HG03135 (cell line): Measurements from ENCODE around the gene SLC38A9.
"Not testable (repeated sequence)": the region's sequence is repeated elsewhere in the genome, so short reads cannot be mapped to it uniquely, and the experiment has no call there.

ENCODE experiments used
- ATAC-seq: cut with Tn5 transposase; IDR thresholded peaks from one replicate; pipeline ENCODE4 v1.9.1; 2021; ENCODE audit warnings: mild to moderate bottlenecking, moderate library complexity; ENCODE audit not compliant: unreplicated experiment

Gene SLC38A9

DNA sequence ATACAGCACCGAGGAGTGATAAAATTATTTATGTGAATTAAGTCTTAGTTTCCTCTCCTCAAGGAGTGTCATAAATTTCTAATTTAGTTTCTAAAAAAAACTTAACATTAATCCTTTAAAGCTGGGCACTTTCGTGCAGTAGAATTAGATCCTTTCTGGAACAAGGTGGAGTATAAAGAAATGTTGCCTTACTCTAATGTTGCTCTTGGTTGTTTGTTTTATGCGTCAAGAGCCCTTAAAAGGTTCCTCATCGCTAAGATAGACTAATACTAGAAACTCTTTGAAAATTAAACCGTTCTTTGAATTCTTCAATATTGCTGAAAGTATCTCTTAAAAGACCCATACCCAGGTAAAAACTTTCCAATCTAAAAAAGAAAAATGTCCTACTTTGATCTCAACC, 93.8 kb downstream of the SLC38A9 start:
- ATAC-seq, result no peak

DNA sequence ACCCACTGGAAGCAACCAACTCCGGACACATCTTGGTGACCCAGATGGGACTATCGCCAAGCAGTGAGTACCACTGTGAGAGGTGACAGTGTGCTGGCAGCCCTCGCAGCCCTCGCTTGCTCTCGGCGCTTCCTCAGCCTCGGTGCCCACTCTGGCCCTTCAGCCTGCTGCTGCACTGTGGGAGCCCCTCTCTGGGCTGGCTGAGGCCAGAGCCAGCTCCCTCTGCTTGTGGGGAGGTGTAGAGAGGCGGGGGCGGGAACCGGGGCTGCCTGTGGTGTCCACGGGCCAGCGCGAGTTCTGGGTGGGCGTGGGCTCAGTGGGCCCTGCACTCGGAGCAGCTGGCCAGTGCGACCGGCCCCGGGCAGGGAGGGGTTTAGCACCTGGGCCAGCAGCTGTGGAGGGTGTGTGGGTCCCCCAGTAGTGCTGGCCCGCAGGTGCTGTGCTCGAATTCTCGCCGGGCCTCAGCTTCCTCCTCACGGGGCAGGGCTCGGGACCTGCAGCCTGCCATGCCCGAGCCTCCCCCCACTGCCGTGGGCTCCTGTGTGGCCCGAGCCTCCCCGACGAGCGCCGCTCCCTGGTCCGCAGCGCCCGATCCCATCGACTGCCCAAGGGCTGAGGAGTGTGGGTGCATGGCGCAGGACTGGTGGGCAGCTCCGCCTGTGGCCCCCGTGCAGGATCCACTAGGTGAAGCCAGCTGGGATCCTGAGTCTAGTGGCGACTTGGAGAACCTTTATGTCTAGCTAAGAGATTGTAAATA, 98.8 kb downstream of the SLC38A9 start:
- ATAC-seq, result no peak

DNA sequence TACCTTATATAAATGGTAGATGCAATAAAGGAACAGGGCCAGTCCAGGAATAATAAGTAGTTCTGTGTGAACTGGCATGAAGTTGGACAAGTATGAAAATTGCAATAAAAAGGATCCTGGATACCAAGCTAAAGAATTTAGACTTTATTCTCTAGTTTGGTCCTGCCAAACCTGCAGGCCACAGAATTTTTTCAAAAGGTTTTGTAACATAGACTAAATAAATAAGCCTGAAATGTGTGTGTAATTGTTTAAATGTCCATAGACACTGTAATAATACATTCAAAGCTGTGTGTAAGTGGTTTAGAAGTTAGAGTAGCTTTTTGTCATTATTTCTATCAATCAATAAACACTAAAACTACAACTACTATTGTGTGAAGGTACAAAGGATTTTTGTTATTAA, 101.6 kb downstream of the SLC38A9 start:
- ATAC-seq, result no peak

DNA sequence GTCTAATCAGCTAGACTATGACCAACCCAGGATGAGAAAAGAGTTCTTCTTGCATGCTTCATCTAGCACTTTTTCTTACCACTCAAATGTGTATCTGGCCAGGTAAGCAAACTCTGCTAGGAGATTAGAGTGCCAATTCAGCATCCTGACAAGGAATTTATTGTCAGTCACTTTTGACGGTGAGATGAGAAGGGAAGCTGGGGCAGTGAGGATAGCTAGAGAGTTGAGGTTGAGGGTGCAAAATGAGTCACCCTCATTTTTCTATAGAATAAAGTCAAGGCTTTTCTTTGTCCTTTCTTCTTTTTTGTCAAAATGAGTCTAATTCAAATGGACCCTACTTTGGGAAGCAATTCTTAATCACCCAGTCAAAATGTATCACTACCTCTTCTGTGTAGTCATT, 102.7 kb downstream of the SLC38A9 start:
- no peak for ATAC-seq

DNA sequence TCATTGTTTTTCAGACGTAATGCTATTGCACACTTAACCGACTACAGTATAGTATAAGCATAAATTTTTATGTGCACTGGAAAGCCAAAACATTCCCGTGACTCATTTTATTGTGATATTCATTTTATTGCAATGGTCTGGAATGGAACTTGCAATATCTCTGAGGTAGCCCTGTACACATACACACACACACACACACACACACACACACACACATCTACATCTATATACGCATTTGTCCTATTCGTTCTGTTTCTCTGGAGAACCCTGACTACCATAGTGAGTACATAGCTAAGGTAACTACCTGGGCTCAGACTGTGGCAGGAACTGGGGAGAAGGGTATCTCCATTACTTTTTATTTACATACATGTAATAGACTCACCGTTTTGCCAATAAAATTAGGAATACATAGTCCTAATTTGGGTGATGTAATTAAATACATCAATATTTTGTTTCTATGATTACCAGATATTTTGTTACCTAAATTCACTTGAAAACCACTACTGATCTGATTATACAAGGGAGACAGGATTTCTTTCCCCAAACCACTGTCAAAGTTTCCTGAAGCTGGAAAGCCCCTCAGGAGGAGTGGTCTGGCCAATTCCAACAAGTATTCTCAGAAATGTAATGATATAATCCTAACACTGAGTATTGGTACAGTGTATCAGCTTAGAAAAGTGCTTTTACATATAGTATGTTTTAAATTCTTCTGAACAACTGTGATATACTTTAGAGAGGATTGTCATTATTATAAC, 103.4 kb downstream of the SLC38A9 start:
- ATAC-seq, result no peak

DNA sequence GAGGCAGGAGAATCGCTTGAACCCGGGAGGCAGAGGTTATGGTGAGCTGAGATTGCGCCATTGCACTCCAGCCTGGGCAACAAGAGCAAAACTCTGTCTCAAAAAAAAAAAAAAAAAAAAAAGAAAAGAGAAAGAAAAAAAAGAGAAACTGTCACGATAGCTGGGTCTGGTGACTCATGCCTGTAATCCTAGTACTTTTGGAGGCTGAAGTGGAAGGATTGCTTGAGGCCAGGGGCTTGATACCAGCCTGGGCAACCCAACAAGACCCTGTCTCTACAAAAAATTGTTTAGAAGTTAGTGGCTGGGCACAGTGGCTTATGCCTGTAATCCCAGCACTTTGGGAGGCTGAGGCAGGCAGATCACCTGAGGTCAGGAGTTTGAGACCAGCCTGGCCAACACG, 104.8 kb downstream of the SLC38A9 start:
- not testable (repeated sequence) for ATAC-seq

DNA sequence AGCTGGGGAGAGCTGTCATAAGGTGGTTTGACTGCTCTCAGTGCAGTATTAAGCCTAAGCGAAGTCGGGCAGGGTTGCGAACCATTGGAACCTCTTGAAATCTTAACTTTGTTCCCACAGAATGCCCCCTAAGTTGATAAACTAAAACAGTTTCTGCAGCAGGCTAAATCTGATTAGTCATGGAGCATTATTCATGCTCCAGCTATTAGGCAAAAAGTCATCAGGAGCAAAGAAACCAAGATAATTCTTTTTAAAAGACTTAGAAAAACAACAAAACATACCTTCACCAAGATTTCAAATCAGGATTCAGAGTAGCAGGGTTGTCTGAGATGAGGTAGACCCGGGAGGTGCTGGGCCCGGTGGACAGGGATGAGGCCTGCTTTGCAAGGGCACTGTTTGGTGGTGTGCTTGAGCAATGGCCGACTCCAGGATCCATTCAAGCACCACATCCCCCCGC, 107.5 kb downstream of the SLC38A9 start:
- ATAC-seq, result no peak

DNA sequence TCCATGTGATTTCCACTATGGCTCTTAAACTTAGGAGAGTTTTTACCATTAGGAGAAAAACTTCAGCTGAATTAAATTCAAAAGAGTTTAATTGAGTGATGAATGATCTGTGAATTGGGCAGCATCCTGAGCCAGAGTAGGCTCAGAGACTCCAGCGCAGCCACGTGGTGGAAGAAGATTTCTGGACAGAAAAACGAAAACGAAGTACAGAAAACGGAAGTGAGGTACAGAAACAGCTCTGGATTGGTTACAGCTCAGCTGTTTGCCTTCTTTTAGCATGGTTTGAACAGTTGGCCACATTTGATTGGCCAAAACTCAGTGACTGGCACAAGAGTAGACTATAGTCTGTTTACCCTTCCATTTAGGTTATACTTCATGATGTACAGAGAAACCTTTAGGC, 108.2 kb downstream of the SLC38A9 start:
- no peak for ATAC-seq

DNA sequence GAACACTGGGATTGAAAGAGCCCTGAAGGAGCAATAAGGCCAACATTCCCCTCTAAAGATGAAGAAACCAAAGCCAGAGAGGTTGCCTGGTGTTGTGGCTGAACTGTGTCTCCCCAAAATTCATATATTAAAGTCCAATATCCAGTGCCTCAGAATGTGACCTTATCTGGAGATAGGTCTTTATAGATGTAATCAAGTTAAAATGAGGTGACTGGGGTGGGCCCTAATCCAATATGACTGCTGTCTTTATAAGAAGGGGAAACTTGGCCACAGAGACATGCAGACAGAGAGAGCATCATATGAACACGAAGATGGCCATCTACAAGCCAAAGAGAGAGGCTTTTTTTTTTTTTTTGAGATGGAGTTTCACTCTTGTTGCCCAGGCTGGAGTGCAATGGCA, 110.5 kb downstream of the SLC38A9 start:
- ATAC-seq, result no peak

DNA sequence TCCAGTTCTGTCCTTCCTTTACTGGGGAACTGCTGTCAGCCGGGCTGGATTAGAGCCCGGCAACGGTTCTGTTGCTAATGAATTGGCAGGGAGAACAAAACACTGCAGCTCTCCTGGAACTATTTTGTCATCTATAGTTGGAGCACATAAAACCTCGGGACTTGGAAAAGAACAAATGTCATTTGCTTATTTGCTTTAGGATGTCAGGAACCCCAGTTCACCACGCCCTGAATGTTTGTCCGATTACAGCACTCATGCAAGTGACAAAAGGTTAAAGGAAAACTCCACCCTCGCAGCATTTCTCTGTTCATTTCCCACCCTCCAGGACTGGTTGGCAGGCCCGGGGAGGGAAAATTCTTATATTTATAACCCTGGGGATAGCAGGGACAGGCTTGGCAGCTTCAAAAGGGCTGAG, 110.9 kb downstream of the SLC38A9 start:
- no peak for ATAC-seq

DNA sequence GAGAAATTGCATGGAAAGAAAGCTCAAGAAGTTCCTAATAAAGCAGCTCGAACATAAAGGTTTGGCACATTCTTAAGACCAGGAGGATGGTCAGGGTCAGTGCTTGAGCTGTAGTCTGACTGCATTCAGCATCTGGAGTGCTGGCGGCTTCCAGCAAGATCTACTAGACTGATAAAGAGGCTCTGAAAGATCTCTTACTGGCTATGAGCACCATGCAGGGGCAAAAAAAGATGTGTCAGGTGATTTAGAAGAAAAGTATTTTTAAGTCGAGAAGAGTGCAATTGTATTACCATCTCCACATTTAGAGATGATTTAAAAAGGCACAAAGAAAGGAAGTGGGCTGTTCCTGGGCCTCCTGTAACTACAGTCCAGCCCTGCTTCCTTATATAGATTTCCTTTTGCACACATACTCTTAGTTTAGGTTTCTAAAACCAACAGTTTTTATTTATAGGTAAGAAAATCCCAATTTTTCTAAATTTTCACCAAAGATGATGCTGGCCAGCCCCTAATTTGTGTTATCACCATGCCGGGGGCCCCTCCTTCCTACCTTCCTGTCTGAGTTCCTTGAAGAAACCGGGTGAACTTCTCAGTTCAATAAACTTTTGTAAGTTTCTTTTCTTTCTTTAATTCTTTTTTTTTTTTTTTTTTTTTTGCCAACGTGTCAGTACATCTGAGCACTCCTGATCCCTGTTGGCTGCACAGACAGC, 111.5 kb downstream of the SLC38A9 start:
- no peak for ATAC-seq

DNA sequence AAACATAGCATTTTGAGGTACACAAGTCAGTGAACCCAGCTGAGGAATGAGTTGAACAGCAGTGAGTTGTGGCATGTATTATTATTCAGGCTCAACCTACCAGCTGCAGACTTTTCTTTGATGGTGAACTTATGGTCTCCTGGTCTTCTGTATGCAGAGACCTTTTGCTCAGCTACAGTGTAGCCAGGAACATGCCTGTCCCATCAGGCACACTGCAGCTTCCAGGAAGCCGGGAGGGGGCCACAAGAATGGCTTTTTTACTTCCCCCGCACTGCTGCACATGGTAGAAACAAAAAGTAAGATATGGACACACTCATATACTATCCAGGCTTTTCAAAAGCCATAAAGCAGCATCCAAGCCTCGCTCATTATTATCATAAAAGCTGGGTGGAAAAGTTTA, 112.0 kb downstream of the SLC38A9 start:
- ATAC-seq, result no peak

DNA sequence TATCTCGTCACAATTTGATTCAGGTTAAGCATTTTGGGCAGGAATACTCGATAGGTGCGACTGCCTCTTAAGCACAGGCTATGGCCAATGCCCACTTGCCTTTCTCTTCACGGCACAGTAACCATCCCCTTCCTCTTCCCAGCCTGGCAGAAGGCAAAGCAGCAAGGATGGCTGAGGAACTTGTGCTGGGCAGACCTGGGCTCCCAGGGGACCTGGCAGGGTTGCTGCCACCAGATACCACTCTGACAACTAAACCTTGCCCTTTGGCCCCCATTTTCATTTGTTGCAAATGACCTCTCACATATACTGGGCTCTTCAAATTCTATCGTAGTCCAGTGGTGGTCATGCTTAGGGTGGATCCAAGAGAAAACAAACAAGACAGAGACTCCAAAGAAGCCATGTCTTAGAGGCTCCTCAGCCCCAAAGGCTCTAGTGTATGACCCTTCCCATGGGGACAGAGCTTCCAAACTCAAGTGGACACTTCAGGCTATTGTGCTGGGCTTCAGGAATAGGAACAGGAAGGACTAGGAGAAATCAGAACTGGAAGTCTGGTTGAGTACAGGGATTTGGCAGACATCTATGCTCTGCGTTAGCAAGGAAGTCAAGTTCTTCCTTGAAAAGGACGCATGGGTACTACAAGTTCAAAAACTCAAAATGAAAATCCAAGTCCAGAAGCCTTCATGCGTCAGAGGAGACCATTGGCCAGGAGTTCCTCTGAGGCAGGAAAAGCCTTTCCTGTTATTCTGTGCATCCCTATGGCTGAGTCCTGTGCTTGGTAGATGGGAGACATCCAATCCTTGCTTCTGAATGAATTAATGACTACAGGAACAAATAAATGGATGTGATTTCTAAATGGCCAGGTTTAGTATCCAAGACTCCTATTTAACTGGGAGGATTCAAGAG, 112.7 kb downstream of the SLC38A9 start:
- ATAC-seq, result no peak

DNA sequence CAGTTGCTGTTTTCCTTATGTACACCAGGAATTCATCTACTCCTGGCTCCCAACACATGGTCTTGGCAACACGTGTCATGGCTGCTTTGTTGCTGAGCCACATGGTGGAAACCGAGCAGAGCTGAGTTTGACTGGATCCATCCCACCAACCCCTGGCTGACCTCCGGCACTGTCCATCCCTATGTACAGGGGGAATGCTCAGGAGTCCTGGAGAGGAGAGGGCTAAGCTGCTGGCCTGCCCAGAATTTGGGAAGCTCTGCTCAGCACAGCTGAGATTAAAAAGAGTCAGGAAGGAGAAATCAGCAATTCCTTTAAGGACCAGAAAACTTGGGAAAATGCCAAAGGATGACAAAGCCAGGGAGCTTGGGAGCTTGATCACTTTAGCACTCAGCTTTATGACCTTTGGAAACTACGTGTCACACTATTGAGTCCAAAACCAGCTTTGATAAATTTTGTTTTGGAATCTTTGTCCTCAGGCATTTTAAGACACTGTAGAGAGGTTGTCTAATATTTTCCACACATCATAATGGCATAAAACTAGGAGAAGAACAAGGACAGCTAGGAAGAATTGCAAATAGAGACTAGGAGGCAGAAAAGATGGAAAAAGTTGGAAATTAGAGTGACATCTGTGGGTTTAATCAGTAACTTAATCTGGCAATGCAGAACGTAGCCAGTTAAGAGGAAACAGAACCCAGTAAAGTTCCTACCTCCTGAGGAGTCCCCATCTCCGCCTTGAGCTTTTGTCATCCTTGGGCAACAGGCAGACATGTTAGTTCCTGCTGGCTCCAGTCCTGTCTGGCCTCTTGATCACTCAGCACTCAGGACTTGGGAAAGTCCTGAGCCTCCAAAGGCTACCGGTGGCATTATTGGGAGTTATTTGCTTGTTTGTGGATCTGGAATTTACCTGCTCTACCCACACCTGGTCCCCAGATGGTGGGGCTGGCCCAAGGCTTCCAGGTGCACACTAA, 114.8 kb downstream of the SLC38A9 start:
- ATAC-seq, result no peak

DNA sequence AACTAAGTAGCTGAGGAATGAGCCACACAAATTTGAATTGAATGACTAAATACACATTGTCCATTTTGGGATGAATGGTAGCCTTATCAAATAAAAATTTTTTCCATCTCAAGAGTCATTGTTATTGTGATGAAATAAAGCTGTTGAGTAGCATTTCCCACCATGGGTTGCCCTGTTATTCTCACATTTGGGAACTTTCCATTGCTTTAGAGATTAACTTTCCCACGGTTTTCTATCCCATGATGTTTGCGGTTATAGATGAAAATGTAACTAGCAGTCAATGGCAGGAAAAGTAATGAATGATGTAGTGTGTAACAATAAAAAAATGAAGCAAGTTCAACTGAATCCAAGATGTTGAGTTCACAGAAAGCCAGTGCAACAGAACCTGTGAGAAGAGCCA, 117.5 kb downstream of the SLC38A9 start:
- ATAC-seq, result no peak

DNA sequence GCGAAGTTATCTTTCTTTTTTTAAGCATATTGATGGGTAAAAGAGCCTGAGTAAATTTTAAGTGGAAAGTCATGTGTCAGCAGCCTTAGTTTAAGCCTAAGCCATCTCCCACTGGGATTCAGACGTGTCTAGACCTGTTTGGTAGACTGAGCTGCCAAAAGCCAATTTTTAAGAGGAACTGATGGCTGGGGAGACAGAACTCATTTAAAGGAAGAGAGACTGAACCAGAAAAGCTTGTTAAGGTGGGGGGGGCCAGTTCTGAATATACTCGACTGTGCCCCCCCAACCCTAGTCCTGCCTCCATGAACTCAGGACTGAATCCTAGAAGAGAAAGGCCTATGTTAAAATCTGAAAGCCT, 119.0 kb downstream of the SLC38A9 start:
- no peak for ATAC-seq

DNA sequence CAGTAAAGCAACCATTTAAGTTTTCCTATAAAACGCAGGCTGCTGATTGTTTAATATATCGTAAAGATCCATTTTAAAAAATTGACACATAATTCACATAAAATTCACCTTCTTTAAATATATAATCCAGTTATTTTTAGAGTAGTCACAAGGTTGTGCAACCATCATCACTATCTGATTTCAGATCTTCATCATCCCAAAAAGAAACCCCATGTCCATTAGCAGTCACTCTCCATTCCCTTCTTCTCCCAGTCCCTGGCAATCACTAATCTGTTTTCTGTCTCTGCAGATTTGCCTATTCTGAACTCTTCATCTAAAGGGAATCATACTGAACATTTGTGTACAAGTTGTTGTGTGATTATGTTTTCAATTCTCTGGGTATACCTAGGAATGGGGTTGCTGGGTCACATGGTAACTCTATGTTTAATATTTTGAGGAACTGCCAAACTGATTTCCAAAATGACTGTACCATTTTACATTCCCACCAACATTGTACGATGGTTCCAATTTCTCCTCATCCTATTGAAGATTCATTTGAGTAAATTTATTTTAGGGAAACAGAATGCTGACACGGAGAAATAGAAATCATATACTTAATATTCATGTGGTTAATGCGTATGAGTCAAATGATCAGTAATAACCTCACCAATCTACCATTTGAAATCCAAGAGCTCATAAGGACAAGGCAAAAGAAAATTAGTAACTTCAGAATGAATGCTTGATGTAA, 119.6 kb downstream of the SLC38A9 start:
- no peak for ATAC-seq

DNA sequence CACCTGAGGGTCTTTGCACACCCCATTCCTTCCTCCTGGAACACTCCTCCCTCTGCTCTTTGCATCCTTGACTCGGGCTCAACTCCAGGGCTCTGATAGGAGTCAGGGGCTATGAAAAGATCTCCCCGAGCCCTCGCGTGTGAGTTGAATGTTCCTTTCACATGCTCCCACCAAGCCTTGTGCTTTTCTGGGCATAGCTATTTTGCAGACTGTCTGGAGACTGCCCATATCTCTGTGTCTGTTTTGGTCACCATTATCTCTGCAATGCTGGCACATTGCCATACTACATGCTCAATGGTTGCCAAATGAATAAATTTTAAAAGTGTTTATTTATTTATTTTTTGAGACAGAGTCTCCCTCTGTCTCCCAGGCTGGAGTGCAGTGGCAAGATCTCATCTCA, 120.4 kb downstream of the SLC38A9 start:
- ATAC-seq, result no peak

DNA sequence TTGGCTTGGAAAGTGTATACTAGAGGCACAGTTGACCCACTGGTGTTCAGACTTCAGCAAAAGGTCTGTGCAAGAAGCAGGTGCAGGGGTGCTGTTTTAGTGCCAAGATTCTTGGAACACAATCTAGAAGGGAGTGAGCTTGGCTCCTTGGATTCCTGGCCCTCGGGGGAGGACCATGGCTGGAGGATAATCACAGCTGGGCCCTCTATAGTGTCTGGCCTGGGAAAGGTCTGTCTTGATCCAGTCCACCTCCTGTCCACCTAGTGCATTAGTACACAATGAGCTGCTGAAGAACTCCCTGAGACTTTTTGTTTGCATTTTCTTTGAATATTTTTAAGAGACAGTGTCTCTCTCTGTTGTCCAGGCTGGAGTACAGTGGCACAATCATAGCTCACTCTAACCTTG, 126.9 kb downstream of the SLC38A9 start:
- no peak for ATAC-seq
